MM.1S (cell line): ENCODE measurements around the gene SERPINA3.

ENCODE experiments used
- DNase-seq: peaks from one replicate; pipeline ENCODE4 v3.0.0-alpha.2; 2015
- H2AFZ ChIP-seq: fragments of 300-600 bp; sonication (generic); 2 replicates; pipeline ENCODE4 v1.6.0; 2016; ENCODE audit warnings: antibody characterized with exemption, low read length
- H3F3A ChIP-seq: fragments of 300-600 bp; sonication (generic); 2 replicates; pipeline ENCODE4 v1.6.1; 2016; ENCODE audit warnings: mild to moderate bottlenecking, antibody characterized with exemption, low read length, moderate library complexity, mixed read lengths; ENCODE audit not compliant: insufficient read depth
- H3K27ac ChIP-seq: fragments of 300-600 bp; sonication (generic); 2 replicates; pipeline ENCODE4 v1.5.1; 2016; ENCODE audit warnings: mild to moderate bottlenecking, low read length
- H3K27me3 ChIP-seq: fragments of 300-600 bp; sonication (generic); replicated peaks from 2 replicates; pipeline ENCODE4 v1.6.0; 2016; ENCODE audit warnings: low read length; ENCODE audit not compliant: insufficient read depth
- H3K36me3 ChIP-seq: fragments of 300-600 bp; sonication (generic); replicated peaks from 2 replicates; pipeline ENCODE4 v1.6.1; 2016; ENCODE audit warnings: mild to moderate bottlenecking, low read length, mixed read lengths; ENCODE audit not compliant: insufficient read depth
- H3K4me1 ChIP-seq: fragments of 300-600 bp; sonication (generic); 2 replicates; pipeline ENCODE4 v1.6.1; 2016; ENCODE audit warnings: low read length, mixed read lengths
- H3K4me2 ChIP-seq: fragments of 300-600 bp; sonication (generic); 2 replicates; pipeline ENCODE4 v1.6.0; 2016; ENCODE audit warnings: low read depth, low read length
- H3K4me3 ChIP-seq: fragments of 300-600 bp; sonication (generic); 2 replicates; pipeline ENCODE4 v1.5.1; 2016; ENCODE audit warnings: low read length, mixed read lengths
- H3K79me2 ChIP-seq: fragments of 300-600 bp; sonication (generic); 2 replicates; pipeline ENCODE4 v1.6.1; 2016; ENCODE audit warnings: mixed run types, low read length, mixed read lengths
- H3K9ac ChIP-seq: fragments of 300-600 bp; sonication (generic); 2 replicates; pipeline ENCODE4 v1.6.1; 2016; ENCODE audit warnings: low read length, mixed read lengths
- H3K9me2 ChIP-seq: fragments of 300-600 bp; sonication (generic); replicated peaks from 2 replicates; pipeline ENCODE4 v1.6.1; 2016; ENCODE audit warnings: mild to moderate bottlenecking, low read length, mixed read lengths; ENCODE audit not compliant: insufficient read depth
- H3K9me3 ChIP-seq: fragments of 300-600 bp; sonication (generic); replicated peaks from 2 replicates; pipeline ENCODE4 v1.6.1; 2016; ENCODE audit warnings: mild to moderate bottlenecking, low read length, mixed read lengths; ENCODE audit not compliant: insufficient read depth
- H4K20me1 ChIP-seq: fragments of 300-600 bp; sonication (generic); 2 replicates; pipeline ENCODE4 v1.6.1; 2016; ENCODE audit warnings: mild to moderate bottlenecking, low read length, moderate library complexity, mixed read lengths; ENCODE audit not compliant: insufficient read depth
- EZH2 ChIP-seq: fragments of 300-600 bp; sonication (generic); optimal IDR thresholded peaks from 2 replicates; pipeline ENCODE3; 2017; ENCODE audit warnings: low read depth, mild to moderate bottlenecking, antibody characterized with exemption, low read length, mixed read lengths
- EZH2phosphoT487 ChIP-seq: fragments of 300-600 bp; sonication (generic); IDR thresholded peaks from 2 replicates; pipeline ENCODE4 v1.6.1; 2018; ENCODE audit warnings: antibody characterized with exemption, low read length
- TF ChIP-seq, protein P1 (sequence below): fragments of 300-600 bp; sonication (generic); IDR thresholded peaks from 2 replicates; pipeline ENCODE4 v1.5.1; 2016; ENCODE audit warnings: antibody characterized with exemption, low read length, mixed read lengths

The SERPINA3 gene

DNA sequence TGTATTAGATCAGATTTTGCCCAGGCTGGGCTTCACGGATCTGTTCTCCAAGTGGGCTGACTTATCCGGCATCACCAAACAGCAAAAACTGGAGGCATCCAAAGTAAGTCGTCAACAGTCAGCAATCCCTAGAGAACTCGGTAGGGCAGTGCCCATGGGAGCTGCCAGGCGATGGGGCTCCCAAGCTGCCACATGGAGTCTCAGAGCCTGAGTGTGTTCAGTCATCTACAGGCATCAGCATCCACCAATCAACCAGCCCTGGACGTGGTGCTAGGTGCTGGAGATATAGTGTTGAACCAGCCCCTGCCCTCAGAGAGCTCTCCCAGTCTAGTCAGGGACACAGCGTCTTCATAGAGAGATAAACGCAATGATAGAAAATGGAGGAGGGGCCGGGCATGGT, 44.0 kb upstream of the SERPINA3 start:
- H4K20me1 ChIP-seq = no peaks in the 10 kb centered on the region
- H3K4me1 ChIP-seq = no peaks in the 10 kb centered on the region
- no peak overlapping the region for H3K4me3 ChIP-seq

DNA sequence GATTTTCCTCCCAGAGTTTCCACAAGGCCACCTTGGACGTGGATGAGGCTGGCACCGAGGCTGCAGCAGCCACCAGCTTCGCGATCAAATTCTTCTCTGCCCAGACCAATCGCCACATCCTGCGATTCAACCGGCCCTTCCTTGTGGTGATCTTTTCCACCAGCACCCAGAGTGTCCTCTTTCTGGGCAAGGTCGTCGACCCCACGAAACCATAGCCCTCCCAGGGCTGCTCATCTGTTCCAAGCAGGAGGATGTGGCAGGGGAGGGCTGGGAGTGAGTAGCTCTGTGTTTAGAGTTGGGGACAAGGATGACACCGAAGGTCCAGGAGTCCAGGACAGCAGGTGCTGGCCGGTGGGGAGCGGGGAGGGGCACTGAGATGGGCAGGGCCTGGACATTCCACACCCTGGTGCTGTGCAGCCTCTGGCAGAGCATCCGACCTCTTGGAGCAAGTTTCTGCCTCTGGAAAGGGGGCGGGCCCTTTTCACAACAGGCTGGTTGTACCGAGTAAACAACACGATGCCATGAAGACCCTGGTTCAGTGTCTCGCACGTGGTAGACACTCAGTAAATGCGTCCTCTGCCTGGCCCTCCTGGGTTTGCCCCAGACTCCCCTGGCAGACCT, 42.7 kb upstream of the SERPINA3 start:
- H3K9me2 ChIP-seq = no peaks in the 10 kb centered on the region
- no peak overlapping the region for H3K4me3 ChIP-seq
- H3K4me1 ChIP-seq = no peaks in the 10 kb centered on the region
- no peak overlapping the region for H2AFZ ChIP-seq
- H3F3A ChIP-seq = no peaks in the 10 kb centered on the region
- H3K9me3 ChIP-seq = no peaks in the 10 kb centered on the region
- H3K27ac ChIP-seq = no peak overlapping the region
- no peaks in the 10 kb centered on the region for H3K79me2 ChIP-seq
- H3K36me3 ChIP-seq = no peaks in the 10 kb centered on the region
- TF ChIP-seq EZH2 (no peak), EZH2phosphoT487 (no peak)
- TF ChIP-seq, protein P1, sequence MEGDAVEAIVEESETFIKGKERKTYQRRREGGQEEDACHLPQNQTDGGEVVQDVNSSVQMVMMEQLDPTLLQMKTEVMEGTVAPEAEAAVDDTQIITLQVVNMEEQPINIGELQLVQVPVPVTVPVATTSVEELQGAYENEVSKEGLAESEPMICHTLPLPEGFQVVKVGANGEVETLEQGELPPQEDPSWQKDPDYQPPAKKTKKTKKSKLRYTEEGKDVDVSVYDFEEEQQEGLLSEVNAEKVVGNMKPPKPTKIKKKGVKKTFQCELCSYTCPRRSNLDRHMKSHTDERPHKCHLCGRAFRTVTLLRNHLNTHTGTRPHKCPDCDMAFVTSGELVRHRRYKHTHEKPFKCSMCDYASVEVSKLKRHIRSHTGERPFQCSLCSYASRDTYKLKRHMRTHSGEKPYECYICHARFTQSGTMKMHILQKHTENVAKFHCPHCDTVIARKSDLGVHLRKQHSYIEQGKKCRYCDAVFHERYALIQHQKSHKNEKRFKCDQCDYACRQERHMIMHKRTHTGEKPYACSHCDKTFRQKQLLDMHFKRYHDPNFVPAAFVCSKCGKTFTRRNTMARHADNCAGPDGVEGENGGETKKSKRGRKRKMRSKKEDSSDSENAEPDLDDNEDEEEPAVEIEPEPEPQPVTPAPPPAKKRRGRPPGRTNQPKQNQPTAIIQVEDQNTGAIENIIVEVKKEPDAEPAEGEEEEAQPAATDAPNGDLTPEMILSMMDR = no peak
- H4K20me1 ChIP-seq = no peaks in the 10 kb centered on the region
- no peaks in the 10 kb centered on the region for H3K27me3 ChIP-seq
- no peak overlapping the region for H3K9ac ChIP-seq
- DNase-seq = no peak
- no peak overlapping the region for H3K4me2 ChIP-seq

More for the DNA sequence above, 44.0 kb upstream of the SERPINA3 start:
- Histone ChIP-seq H3F3A (no peaks in the 10 kb centered on the region), H3K27ac (no peak overlapping the region), H3K9ac (no peak overlapping the region), H3K4me2 (no peak overlapping the region), H2AFZ (no peak overlapping the region), H3K9me3 (no peaks in the 10 kb centered on the region), H3K79me2 (no peaks in the 10 kb centered on the region), H3K36me3 (no peaks in the 10 kb centered on the region), H3K27me3 (no peaks in the 10 kb centered on the region), H3K9me2 (no peaks in the 10 kb centered on the region)
- no peak for DNase-seq
- TF ChIP-seq EZH2phosphoT487 (no peak), EZH2 (no peak)
- TF ChIP-seq, protein P1 = no peak

DNA sequence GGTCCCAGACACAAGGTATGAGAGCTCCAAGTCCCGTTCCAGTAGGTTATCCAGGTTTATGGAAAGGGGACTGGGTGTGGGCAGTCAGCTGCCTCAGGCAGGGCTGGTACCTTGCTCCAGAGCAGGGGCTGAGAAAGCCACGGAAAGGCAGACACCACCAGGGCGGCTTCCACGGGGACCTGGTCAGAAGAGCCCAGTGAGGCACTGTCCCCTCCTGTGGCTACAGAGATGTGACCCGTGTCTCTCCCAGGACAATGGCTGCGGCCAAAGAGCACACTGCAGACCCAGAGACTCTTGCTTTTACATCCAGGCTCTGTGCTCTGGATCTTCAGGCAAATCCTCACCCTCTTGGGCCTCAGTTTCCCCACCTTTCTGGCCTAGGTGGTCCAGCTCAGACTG, 42.2 kb upstream of the SERPINA3 start:
- no peaks in the 10 kb centered on the region for H3K27me3 ChIP-seq

More for the DNA sequence above, 42.2 kb upstream of the SERPINA3 start:
- Histone ChIP-seq H3K79me2 (no peaks in the 10 kb centered on the region), H3K9ac (no peak overlapping the region), H3K9me3 (no peaks in the 10 kb centered on the region), H3K27ac (no peak overlapping the region), H3K4me2 (no peak overlapping the region), H3F3A (no peaks in the 10 kb centered on the region), H2AFZ (no peak overlapping the region), H4K20me1 (no peaks in the 10 kb centered on the region), H3K4me1 (no peaks in the 10 kb centered on the region), H3K9me2 (no peaks in the 10 kb centered on the region), H3K36me3 (no peaks in the 10 kb centered on the region), H3K4me3 (no peak overlapping the region)
- TF ChIP-seq EZH2phosphoT487 (no peak), EZH2 (no peak)
- TF ChIP-seq, protein P1 = no peak
- DNase-seq = no peak
